ENCODE measurements around the gene SARM1. TPM values are rescaled to one million over a fixed set of nuclear protein-coding genes. Genes with fewer than 3 reads are reported as not detected.

The SARM1 gene
- polyA plus RNA-seq, 3 donors, result 0.78 to 7.1 (median 0.90) TPM

GRCh38 chr17:28407974-28408306 is 36.4 kb downstream of the SARM1 start:
- Mint-ChIP-seq H3K4me3 (no peak overlapping the region), H3K27ac (no peak overlapping the region), H3K9me3 (no peaks in the 10 kb centered on the region), H3K36me3 (peaks cover 0 to 2% of the 10 kb centered on the region in 2 donors), H3K27me3 (ENCODE audit: low read depth in 3 of 3) (peaks cover 0 to 8% (median 2%) of the 10 kb centered on the region in 3 donors), H3K4me1 (peaks cover 32% of the 10 kb centered on the region)
- Histone ChIP-seq H3K4me2 (replicated peaks; ENCODE audit: extremely low read depth, low read length, poor library complexity, severe bottlenecking) (no peak overlapping the region), H3K4me1 (ENCODE audit: control insufficient read depth in 1 of 2, insufficient read depth in 2 of 2, low read length in 2 of 2) (peaks cover 32 to 37% of the 10 kb centered on the region in 2 donors), H3K27ac (ENCODE audit: low read depth in 1 of 2, low read length in 2 of 2) (no peak overlapping the region), H3K9ac (ENCODE audit: insufficient read depth, low read length, poor library complexity, severe bottlenecking) (no peak overlapping the region), H4K20me1 (ENCODE audit: insufficient read depth, low read length) (no peaks in the 10 kb centered on the region), H3K79me2 (ENCODE audit: insufficient read depth, low read length) (no peaks in the 10 kb centered on the region), H3K36me3 (replicated peaks in 1 of 2; ENCODE audit: control insufficient read depth in 1 of 2, insufficient read depth in 2 of 2, low read length in 2 of 2) (no peaks in the 10 kb centered on the region), H3K9me3 (replicated peaks in 1 of 2; ENCODE audit: control insufficient read depth in 1 of 2, insufficient read depth in 1 of 2, low read length in 2 of 2) (no peaks in the 10 kb centered on the region), H3K27me3 (ENCODE audit: control insufficient read depth in 2 of 2, insufficient read depth in 2 of 2, low read length in 2 of 2) (no peaks in the 10 kb centered on the region), H2AFZ (ENCODE audit: insufficient read depth, low read depth, low read length, poor library complexity, severe bottlenecking) (no peak overlapping the region), H3K4me3 (replicated peaks in 1 of 3; ENCODE audit: low read depth in 2 of 3, low read length in 3 of 3) (no peak overlapping the region)
- TF ChIP-seq CTCF (IDR thresholded peaks at IDR 0.05), result no peak
- whole genome bisulfite sequencing (ENCODE audit: insufficient coverage), result 100% methylated on average over 1 of the region's 1 CpG
- DNase-seq, result no peak
- intact Hi-C loops (cut with micrococcal nuclease), result no loop called here

DNA sequence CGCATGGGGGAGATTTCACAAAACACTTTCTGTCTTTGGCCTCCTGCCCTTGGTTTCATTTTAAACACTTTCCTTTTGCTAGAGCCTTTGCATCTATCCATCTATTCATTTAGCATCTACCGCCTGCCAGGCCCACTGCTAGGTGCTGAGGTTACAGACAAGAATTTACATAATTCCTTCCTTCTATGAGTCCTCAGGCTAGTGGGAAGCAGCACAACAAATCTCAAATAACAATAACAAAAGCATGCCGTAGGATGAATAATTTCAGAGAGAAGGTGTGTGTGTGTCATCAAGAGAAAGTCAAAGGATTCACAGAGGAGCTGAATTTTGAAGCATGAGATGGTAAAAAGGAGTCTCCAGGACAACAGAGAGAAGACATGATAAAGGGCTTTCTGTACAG is 40.6 kb downstream of the SARM1 start:
- Mint-ChIP-seq H3K9me3 (no peaks in the 10 kb centered on the region), H3K4me3 (no peak overlapping the region), H3K4me1 (peaks cover 5% of the 10 kb centered on the region), H3K27ac (no peak overlapping the region), H3K36me3 (no peaks in the 10 kb centered on the region), H3K27me3 (ENCODE audit: low read depth in 3 of 3) (peaks cover 4 to 6% (median 5%) of the 10 kb centered on the region in 3 donors)
- DNase-seq, result no peak
- Histone ChIP-seq H3K4me1 (ENCODE audit: control insufficient read depth in 1 of 2, insufficient read depth in 2 of 2, low read length in 2 of 2) (no peaks in the 10 kb centered on the region), H3K27ac (ENCODE audit: low read depth in 1 of 2, low read length in 2 of 2) (no peak overlapping the region), H3K9ac (ENCODE audit: insufficient read depth, low read length, poor library complexity, severe bottlenecking) (no peak overlapping the region), H3K9me3 (replicated peaks in 1 of 2; ENCODE audit: control insufficient read depth in 1 of 2, insufficient read depth in 1 of 2, low read length in 2 of 2) (no peaks in the 10 kb centered on the region), H4K20me1 (ENCODE audit: insufficient read depth, low read length) (no peaks in the 10 kb centered on the region), H3K79me2 (ENCODE audit: insufficient read depth, low read length) (no peaks in the 10 kb centered on the region), H3K27me3 (ENCODE audit: control insufficient read depth in 2 of 2, insufficient read depth in 2 of 2, low read length in 2 of 2) (no peaks in the 10 kb centered on the region), H3K4me2 (replicated peaks; ENCODE audit: extremely low read depth, low read length, poor library complexity, severe bottlenecking) (no peak overlapping the region), H3K4me3 (replicated peaks in 1 of 3; ENCODE audit: low read depth in 2 of 3, low read length in 3 of 3) (no peak overlapping the region), H3K36me3 (replicated peaks in 1 of 2; ENCODE audit: control insufficient read depth in 1 of 2, insufficient read depth in 2 of 2, low read length in 2 of 2) (no peaks in the 10 kb centered on the region), H2AFZ (ENCODE audit: insufficient read depth, low read depth, low read length, poor library complexity, severe bottlenecking) (no peak overlapping the region)
- TF ChIP-seq CTCF (IDR thresholded peaks at IDR 0.05), result no peak
- WGBS (ENCODE audit: insufficient coverage), result no CpG with 5 or more reads among the region's 3 CpGs
- intact Hi-C loops (cut with micrococcal nuclease), result loop anchor here in 1 of 2 donors (10.0 kb wide), 1 partner anchor 177 kb away; no protein-coding TSS in a partner anchor

Measured in CD14-positive monocyte (primary cell).